GM12801 (cell line): Measurements from ENCODE around the gene CPNE4.

Experiments used
- TF ChIP-seq, protein P1 (sequence below): IDR thresholded peaks from one replicate; pipeline ENCODE4 v1.5.1; 2011; ENCODE audit warnings: control low read depth; ENCODE audit not compliant: insufficient read length; ENCODE audit errors: extremely low read depth

Gene CPNE4

DNA sequence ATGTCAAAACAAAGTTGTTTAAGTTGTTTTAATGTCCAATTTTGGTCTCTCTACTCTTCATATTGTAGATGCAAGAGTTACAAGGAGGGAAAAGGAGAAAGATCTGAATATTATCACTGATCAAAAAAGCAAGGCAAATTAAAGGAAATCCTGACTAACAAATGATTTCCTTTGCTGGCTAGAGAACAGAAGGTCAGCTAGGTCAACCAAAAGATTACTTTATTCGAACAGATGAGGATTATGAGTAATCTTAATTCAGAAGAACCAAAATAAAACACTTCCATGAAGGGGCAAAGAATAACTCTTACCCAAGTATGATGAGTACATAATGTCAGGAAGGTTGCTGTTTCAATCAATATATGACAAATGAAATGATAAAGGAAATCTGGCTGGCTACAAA is 33.8 kb downstream of the CPNE4 start:
- TF ChIP-seq, protein P1, sequence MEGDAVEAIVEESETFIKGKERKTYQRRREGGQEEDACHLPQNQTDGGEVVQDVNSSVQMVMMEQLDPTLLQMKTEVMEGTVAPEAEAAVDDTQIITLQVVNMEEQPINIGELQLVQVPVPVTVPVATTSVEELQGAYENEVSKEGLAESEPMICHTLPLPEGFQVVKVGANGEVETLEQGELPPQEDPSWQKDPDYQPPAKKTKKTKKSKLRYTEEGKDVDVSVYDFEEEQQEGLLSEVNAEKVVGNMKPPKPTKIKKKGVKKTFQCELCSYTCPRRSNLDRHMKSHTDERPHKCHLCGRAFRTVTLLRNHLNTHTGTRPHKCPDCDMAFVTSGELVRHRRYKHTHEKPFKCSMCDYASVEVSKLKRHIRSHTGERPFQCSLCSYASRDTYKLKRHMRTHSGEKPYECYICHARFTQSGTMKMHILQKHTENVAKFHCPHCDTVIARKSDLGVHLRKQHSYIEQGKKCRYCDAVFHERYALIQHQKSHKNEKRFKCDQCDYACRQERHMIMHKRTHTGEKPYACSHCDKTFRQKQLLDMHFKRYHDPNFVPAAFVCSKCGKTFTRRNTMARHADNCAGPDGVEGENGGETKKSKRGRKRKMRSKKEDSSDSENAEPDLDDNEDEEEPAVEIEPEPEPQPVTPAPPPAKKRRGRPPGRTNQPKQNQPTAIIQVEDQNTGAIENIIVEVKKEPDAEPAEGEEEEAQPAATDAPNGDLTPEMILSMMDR: no peak

DNA sequence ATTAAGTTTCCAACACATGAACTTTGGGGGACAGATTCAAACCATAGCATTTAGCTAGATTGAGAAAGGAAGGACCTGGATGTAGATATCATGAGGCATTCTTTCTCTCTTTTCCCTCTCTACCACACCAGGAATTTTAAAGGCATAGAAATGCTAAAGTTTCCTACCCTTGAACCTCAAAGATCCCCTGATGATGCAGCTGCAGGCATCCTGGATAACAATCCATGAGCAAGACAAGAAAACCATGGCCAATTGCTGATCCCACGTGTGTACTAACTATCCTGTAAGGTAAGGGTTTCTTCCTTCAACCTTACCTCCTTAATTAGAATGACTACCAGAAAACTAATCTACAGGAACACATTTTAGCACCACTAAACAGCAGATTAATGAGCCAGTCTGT is 36.8 kb downstream of the CPNE4 start:
- TF ChIP-seq, protein P1: no peak

DNA sequence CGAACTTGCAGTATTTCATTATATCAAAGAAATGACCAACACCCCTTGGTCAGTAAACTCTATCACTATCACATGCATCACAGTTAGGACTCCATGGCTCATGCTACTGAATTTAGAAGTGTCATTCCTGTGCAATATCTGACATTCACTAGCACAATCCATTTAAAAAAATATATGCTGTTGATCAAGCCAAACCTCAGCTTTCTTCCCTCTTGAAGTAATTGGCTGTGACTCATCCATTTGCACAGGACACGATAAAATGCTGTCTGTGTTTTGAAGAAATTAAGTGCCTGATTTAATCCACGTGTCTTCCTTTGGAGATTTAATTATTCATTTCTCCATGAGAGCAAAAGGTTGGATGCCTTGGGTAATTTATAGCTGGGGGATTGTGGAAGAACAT is 38.9 kb downstream of the CPNE4 start:
- TF ChIP-seq, protein P1: no peak

DNA sequence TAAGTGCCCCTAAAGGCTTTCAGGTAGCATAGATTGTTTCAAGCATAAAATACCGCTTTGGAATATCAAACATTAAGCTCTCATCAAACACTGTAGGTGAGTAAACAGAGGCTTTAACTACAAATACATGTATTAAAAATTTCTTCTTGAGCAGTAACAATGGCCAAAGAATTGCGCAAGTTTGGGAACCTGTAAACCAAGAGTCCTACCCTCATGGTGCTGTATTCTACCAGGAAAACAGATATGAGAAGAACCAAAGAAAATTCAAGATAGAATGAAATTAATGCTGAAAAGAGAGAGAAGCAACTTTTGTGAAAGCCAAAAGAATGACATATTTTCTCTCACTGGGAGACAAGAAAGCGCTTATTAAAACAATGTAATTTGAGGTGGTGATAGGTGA is 45.5 kb downstream of the CPNE4 start:
- TF ChIP-seq, protein P1: no peak

DNA sequence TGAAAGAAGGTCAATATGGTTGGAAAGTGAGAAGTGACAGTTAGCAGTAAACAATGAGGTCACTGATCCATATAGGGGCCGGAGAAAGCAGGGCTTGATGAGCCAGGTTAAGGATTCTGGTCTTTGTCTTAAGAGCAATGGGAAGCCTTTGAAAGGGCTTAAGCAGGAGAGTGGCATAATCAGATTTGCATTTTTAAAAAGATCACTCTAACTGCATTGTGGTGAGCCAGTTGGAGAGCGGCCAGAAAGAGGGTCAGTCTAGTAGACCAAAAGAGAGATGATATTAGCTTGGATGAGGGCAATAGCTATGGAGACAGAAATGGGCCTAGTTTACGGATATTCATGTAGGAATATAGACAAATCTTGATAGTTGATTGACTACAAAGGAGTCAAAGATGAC is 46.6 kb downstream of the CPNE4 start:
- TF ChIP-seq, protein P1: no peak

DNA sequence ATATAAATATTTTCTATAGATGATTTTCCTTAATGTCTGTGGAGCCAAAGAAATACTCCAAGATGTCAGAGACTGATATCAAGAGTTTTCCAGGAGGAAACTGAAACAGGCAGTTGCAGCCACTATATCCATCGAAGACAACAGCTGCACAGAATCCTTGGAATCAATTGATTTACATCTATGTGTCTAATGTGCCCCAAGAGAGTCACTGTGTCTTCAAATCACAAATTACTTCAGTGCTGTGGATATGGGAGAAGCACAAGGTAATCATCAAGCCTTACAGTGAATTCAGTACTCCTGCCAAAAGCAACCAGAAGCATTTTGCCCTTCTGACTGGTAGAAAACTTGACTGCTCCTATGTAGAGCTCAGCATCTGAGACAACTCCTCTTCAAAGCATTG is 51.1 kb downstream of the CPNE4 start:
- TF ChIP-seq, protein P1: no peak

DNA sequence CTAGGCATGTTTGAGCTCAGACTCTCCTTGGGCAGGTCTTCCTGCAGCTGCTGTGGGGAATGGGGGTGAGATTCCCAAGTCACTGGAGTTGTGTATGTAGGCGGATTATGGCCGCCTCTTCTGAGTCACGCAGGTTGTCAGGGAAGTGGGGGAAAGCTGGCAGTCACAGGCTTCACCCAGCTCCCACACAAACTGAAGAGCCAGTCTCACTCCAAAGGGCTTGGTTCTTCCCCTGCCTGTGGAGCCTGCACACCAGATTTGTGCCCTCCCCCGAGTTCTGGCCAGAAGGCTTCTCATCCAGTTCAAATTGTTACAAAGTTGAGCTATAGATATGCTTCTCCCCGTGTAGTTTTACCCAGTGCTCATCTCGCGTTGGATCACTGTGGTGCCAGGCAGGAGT is 53.5 kb downstream of the CPNE4 start:
- TF ChIP-seq, protein P1: no peak

DNA sequence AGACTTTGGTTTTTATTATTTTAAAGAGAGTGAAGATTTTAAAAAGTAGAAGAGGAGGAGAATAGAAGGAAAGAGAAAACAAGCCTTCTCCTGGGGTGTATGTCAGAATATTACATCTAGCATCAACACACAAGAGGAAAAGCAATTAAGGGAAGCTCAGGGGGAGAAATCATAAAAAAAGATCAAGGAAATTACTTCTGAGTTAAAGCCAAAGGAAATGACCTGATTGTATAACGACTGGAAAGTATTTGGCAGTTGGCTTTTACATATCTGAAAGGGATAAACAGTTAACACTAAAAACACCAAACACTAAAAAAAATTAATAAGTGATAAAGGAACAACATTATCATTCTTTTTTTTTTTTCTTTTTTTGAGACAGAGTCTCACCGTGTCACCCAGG is 58.4 kb downstream of the CPNE4 start:
- TF ChIP-seq, protein P1: no peak
